ENCODE measurements around the gene TMEM156. TPM values are rescaled to one million over a fixed set of nuclear protein-coding genes. Genes with fewer than 3 reads are reported as not detected.

Gene TMEM156
- total and polyA plus RNA-seq, 12 donors, result 0.10 to 1.1 (median 0.13) TPM; not detected in 7

- H3K4me3 ChIP-seq, result peak overlapping the region; percentile 59 to 98 (median 70)
- peaks cover 0 to 60% (median 42%) of the 10 kb centered on the region in 9 donors for H3K4me1 ChIP-seq
- peak overlapping the region; percentile 76 to 98 (median 95) for H3K27ac ChIP-seq
- TF ChIP-seq CTCF (IDR thresholded peaks at IDR 0.05), result no peak
- H3K9me3 ChIP-seq, result no peaks in the 10 kb centered on the region
- ATAC-seq (peak in 5 of 8 donors; percentile 2 to 48 (median 39)), DNase-seq (peak; percentile 15 to 38)
- no peaks in the 10 kb centered on the region for H3K27me3 ChIP-seq
- WGBS, 2 donors, result 1 to 2% methylated on average over 67 to 82 of the region's 82 CpGs
- intact Hi-C loops (cut with DNase I), result loop anchor here in 4 of 10 donors (2.0 to 10.0 kb wide), 5 partner anchors 80 to 140 kb away; partner anchors contain the start of gene WDR19 (in 3 of the 4)
- no peaks in the 10 kb centered on the region for H3K36me3 ChIP-seq
These were observed 13.0 kb upstream of the TMEM156 start for GRCh38 chr4:39044956-39045826.

GRCh38 chr4:39044364-39044955 is 12.3 kb upstream of the TMEM156 start:
- peaks cover 0 to 56% (median 42%) of the 10 kb centered on the region in 9 donors for H3K4me1 ChIP-seq
- peak overlapping the region; percentile 59 to 98 (median 70) for H3K4me3 ChIP-seq
- ATAC-seq (peak; percentile 88 to 95 (median 92)), DNase-seq (peak; percentile 93 to 96)
- H3K36me3 ChIP-seq, result no peaks in the 10 kb centered on the region
- 1% methylated on average over 16 to 52 of the region's 54 CpGs for WGBS, 2 donors
- no peaks in the 10 kb centered on the region for H3K27me3 ChIP-seq
- intact Hi-C loops (cut with DNase I), result loop anchor here in 4 of 10 donors (2.0 to 10.0 kb wide), 5 partner anchors 80 to 140 kb away; partner anchors contain the start of gene WDR19 (in 3 of the 4)
- peak in 1 of 9 donors; percentile 34 for TF ChIP-seq CTCF (IDR thresholded peaks at IDR 0.05)
- H3K9me3 ChIP-seq, result no peaks in the 10 kb centered on the region
- H3K27ac ChIP-seq, result peak overlapping the region; percentile 76 to 98 (median 95)

GRCh38 chr4:39043861-39044363 is 11.7 kb upstream of the TMEM156 start:
- intact Hi-C loops (cut with DNase I), result loop anchor here in 4 of 10 donors (2.0 to 10.0 kb wide), 5 partner anchors 81 to 141 kb away; partner anchors contain the start of gene WDR19 (in 3 of the 4)
- H3K4me1 ChIP-seq, result peaks cover 0 to 56% (median 42%) of the 10 kb centered on the region in 9 donors
- 13% methylated on average over 8 of the region's 8 CpGs for WGBS, 2 donors
- no peaks in the 10 kb centered on the region for H3K9me3 ChIP-seq
- ATAC-seq, result peak in 7 of 8 donors; percentile 10 to 81 (median 61)
- H3K36me3 ChIP-seq, result no peaks in the 10 kb centered on the region
- TF ChIP-seq CTCF (IDR thresholded peaks at IDR 0.05), result no peak
- H3K4me3 ChIP-seq, result peak overlapping the region; percentile 59 to 98 (median 70)
- DNase-seq, result peak in 1 of 2 donors; percentile 43
- peak overlapping the region; percentile 76 to 98 (median 95) for H3K27ac ChIP-seq
- no peaks in the 10 kb centered on the region for H3K27me3 ChIP-seq
